Measurements from ENCODE around the gene GABARAPL2. TPM values are rescaled to one million over a fixed set of nuclear protein-coding genes. Genes with fewer than 3 reads are reported as not detected.
A peak's percentile ranks its signal among the peaks of the same experiment; 100 is the strongest.
"Not testable (repeated sequence)": the region's sequence is repeated elsewhere in the genome, so short reads cannot be mapped to it uniquely, and the experiment has no call there.

The GABARAPL2 gene
- total RNA-seq, 2 experiments from 2014 or later: 47.6 TPM

DNA sequence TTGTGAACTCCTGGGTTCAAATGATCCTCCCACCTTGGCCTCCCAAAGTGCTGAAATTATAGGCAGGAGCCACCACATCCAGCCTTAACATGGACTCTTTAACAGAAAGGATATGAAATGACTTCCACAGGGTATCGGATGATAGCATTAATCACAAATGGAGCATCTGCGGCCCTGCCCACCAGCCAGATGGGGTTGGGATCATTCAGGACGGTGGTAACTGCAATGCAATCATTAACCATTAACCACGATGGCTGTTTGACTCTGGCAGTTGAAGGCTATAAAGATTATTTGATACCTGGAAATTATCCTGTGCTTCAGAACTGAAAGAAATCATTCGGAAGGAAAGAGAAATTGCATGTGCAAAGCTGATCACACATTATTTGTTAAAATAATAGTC is 24.9 kb upstream of the GABARAPL2 start:
- Mint-ChIP-seq H3K27ac (no peak overlapping the region), H3K4me1 (peaks cover 3% of the 10 kb centered on the region), H3K27me3 (no peaks in the 10 kb centered on the region), H3K4me3 (no peak overlapping the region), H3K36me3 (no peaks in the 10 kb centered on the region), H3K9me3 (no peaks in the 10 kb centered on the region)
- no peak for DNase-seq

DNA sequence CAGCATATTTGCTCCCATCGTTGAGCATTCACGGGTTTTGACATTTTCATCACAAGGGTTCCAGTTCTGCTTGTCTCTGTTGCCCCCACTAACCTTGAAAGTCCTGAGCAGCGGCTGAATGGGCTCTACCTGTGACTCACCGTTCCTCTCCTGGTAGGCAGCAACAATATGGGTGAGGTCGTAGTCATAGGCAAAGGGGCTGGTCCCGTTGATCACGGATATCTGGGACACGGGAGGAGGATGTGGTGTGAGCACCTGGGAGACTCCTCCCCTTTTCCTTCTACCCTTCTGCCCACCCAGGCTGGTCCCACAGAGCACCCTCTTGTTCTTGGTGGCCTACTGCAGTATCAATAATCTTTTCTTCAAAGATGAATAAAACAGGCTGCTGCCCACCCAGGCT is 23.7 kb upstream of the GABARAPL2 start:
- H3K36me3 Mint-ChIP-seq, DNase-seq, H3K27me3 Mint-ChIP-seq, H3K27ac Mint-ChIP-seq, H3K9me3 Mint-ChIP-seq, H3K4me1 Mint-ChIP-seq, H3K4me3 Mint-ChIP-seq: not testable (repeated sequence)

DNA sequence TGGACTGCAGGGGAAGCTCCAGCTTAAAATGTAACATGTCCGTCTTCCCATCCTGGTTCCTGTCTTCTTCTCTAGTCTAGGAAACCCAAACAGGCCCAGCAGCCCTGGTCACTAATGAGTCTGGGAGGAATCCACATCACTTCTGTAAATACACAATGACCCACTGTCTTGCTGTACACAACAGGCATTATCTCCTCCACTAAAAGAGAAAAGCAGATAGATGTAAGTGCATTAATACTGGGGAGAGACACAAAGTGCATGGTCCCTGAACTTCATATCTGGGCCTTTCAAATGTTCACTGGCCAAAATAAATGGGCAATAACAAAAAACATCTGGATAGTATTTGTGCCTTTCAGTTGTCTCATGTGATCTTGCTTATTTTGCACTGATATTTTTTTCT is 20.3 kb upstream of the GABARAPL2 start:
- H3K36me3 Mint-ChIP-seq, H3K9me3 Mint-ChIP-seq, H3K27ac Mint-ChIP-seq, H3K4me3 Mint-ChIP-seq, H3K27me3 Mint-ChIP-seq, DNase-seq, H3K4me1 Mint-ChIP-seq: not testable (repeated sequence)

- no peak for DNase-seq
- Mint-ChIP-seq H3K9me3 (no peaks in the 10 kb centered on the region), H3K4me1 (no peaks in the 10 kb centered on the region), H3K4me3 (no peak overlapping the region), H3K36me3 (no peaks in the 10 kb centered on the region), H3K27me3 (no peaks in the 10 kb centered on the region), H3K27ac (no peak overlapping the region)
Observed at GRCh38 chr16:75546293-75546692, 19.9 kb upstream of the GABARAPL2 start.

- not testable (repeated sequence) for H3K4me1 Mint-ChIP-seq, H3K27me3 Mint-ChIP-seq, DNase-seq, H3K4me3 Mint-ChIP-seq, H3K27ac Mint-ChIP-seq, H3K9me3 Mint-ChIP-seq, H3K36me3 Mint-ChIP-seq
Observed at GRCh38 chr16:75548456-75548855, 17.7 kb upstream of the GABARAPL2 start.

- Mint-ChIP-seq H3K4me3 (no peak overlapping the region), H3K27ac (no peak overlapping the region), H3K9me3 (no peaks in the 10 kb centered on the region), H3K27me3 (peaks cover 22% of the 10 kb centered on the region), H3K36me3 (no peaks in the 10 kb centered on the region), H3K4me1 (no peaks in the 10 kb centered on the region)
- peak; percentile 31 for DNase-seq
Observed at GRCh38 chr16:75550211-75550662, 15.9 kb upstream of the GABARAPL2 start.

DNA sequence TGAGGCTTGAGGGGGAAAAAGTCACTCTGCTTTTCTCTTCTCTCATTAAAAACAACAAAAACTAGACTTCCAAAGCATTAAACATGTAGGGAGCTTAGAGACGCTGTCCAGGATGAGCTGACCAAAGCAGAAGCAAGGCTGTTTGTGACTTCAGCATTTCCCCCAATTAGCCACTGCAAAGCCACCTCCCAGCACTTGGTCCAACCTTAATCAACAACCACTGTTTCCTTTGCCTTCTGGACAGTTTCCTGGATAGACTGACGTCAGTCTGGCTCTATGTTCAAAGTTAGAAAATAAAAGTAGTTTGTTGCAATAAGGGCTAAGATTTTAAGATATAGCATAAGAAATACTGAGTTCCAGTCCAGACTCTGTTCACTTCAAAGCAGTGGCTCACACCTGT is 13.2 kb upstream of the GABARAPL2 start:
- no peak for DNase-seq
- no peaks in the 10 kb centered on the region for H3K9me3 Mint-ChIP-seq
- H3K27me3 Mint-ChIP-seq: peaks cover 22% of the 10 kb centered on the region
- H3K4me1 Mint-ChIP-seq: peaks cover 4% of the 10 kb centered on the region
- H3K27ac Mint-ChIP-seq: no peak overlapping the region
- no peaks in the 10 kb centered on the region for H3K36me3 Mint-ChIP-seq
- no peak overlapping the region for H3K4me3 Mint-ChIP-seq

DNA sequence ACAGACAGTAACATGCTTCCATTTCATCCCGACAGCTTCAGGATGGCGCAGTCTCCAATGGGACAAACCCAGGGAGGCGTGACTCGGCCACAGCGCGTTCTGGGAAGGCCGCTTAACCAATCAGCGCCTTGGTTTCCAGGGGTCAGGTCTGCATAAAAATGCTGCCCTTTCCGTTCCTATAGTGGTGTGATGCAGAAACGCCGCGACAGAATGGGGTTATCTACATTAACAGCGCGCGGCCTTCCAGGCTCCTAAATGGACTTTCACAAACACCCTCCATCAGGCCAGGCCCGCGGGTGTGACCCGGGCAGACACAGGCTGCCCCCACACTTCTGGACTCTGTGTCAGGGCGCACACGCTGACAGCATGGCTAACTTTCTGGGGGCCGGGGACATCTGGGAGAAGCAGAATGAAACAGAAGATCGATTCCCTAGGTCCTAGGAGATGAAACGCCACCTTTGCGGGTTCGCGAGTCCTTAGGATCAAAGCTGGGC is 10.9 kb upstream of the GABARAPL2 start:
- Mint-ChIP-seq H3K9me3 (no peaks in the 10 kb centered on the region), H3K4me3 (peak overlapping the region; percentile 94), H3K27ac (peak overlapping the region; percentile 86), H3K36me3 (no peaks in the 10 kb centered on the region), H3K27me3 (peaks cover 31% of the 10 kb centered on the region), H3K4me1 (peaks cover 4% of the 10 kb centered on the region)
- peak; percentile 25 for DNase-seq

- Mint-ChIP-seq H3K36me3 (no peaks in the 10 kb centered on the region), H3K9me3 (no peaks in the 10 kb centered on the region), H3K27me3 (peaks cover 34% of the 10 kb centered on the region), H3K4me1 (peaks cover 4% of the 10 kb centered on the region), H3K4me3 (peak within 1 kb of the TSS; percentile 94), H3K27ac (peak within 1 kb of the TSS; percentile 86)
- peak; percentile 97 for DNase-seq
Observed at GRCh38 chr16:75555707-75556430, 10.3 kb upstream of the GABARAPL2 start, which contains the start of gene TMEM231. Gene TMEM231 (minus strand): TSS chr16:75556252. CDS start chr16:75556209, 43 bp downstream.

DNA sequence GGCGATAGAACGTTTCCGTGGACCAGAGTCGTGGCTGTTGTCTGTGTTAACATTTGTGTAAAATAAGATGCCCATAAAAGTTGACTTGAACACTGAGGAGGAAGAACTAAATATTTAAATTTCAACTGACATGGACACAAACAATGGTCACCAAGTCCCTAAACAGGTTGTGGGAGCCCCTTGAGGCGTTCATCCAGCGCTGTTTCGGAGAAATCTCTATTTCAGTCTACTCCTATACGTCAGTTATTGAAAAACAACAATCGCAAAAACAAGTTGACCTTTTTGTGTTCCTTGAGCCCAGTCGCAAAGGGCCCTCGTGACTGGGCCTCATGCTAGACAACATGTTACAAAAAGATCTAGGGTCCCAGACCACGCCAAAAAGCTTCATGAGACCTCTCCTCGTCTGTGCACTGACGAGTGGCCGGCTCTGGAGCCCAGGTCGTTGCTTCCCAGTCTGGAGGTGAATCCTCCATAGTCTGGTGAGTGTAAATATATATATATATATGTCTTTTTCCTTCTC is 9.7 kb upstream of the GABARAPL2 start:
- DNase-seq: no peak
- Mint-ChIP-seq H3K36me3 (no peaks in the 10 kb centered on the region), H3K4me3 (peak overlapping the region; percentile 94), H3K27ac (peak overlapping the region; percentile 73), H3K9me3 (no peaks in the 10 kb centered on the region), H3K4me1 (peaks cover 4% of the 10 kb centered on the region), H3K27me3 (peaks cover 38% of the 10 kb centered on the region)

GRCh38 chr16:75558846-75559401 is 7.3 kb upstream of the GABARAPL2 start:
- H3K27ac Mint-ChIP-seq: no peak overlapping the region
- no peak for DNase-seq
- H3K4me1 Mint-ChIP-seq: peaks cover 4% of the 10 kb centered on the region
- no peaks in the 10 kb centered on the region for H3K9me3 Mint-ChIP-seq
- peaks cover 26% of the 10 kb centered on the region for H3K27me3 Mint-ChIP-seq
- H3K4me3 Mint-ChIP-seq: no peak overlapping the region
- no peaks in the 10 kb centered on the region for H3K36me3 Mint-ChIP-seq

DNA sequence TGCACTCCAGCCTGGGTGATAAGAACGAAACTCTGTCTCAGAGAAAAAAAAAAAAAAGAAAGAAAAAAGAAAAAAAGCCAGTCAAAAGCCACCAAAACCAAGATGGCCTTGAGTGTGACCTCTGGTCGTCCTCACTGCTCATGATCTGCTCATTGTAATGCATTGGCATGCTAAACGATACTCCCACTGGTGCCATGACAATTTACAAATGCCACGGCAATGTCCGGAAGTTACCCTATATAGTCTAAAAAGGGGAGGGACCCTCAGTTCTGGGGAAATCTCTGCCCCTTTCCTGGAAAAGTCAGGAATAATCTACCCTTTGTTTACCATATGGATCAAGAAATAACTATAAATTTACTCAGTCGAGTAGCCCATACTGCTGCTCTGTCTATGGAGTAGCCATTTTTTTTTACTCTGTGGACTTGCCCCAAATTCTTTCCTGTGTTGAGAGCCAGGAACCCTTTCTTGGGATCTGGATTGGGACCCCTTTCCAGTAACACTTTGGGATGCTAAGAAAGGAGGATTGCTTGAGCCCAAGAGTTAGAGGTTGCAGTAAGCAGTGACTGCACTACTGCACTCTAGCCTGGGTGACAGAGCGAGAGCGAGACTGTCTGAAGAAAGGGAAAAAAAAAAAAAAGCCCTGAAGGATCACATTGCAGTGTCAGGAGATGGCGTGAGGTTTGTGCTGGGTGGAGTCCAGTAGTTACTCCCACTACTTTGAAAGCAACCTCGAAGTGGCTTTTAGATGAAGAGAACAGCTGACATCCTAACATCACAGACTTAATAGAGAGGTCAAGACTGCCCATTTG is 6.4 kb upstream of the GABARAPL2 start:
- Mint-ChIP-seq H3K4me1 (peaks cover 5% of the 10 kb centered on the region), H3K36me3 (no peaks in the 10 kb centered on the region), H3K27me3 (peaks cover 17% of the 10 kb centered on the region), H3K4me3 (no peak overlapping the region), H3K27ac (no peak overlapping the region), H3K9me3 (no peaks in the 10 kb centered on the region)
- no peak for DNase-seq

- Mint-ChIP-seq H3K9me3 (no peaks in the 10 kb centered on the region), H3K27ac (peak overlapping the region; percentile 93), H3K4me1 (peaks cover 35% of the 10 kb centered on the region), H3K36me3 (peaks cover 2% of the 10 kb centered on the region), H3K4me3 (peak overlapping the region; percentile 99), H3K27me3 (peaks cover 6% of the 10 kb centered on the region)
- no peak for DNase-seq
Observed at GRCh38 chr16:75565640-75566039, 539 bp upstream of the GABARAPL2 start.

GRCh38 chr16:75566758-75567255 is 628 bp downstream of the GABARAPL2 start:
- peak overlapping the region; percentile 99 for H3K4me3 Mint-ChIP-seq

GRCh38 chr16:75567911-75568310 is 1.7 kb downstream of the GABARAPL2 start:
- no peak overlapping the region for H3K27ac Mint-ChIP-seq
- peaks cover 6% of the 10 kb centered on the region for H3K36me3 Mint-ChIP-seq
- DNase-seq: no peak
- H3K4me1 Mint-ChIP-seq: peaks cover 39% of the 10 kb centered on the region
- H3K27me3 Mint-ChIP-seq: no peaks in the 10 kb centered on the region
- no peaks in the 10 kb centered on the region for H3K9me3 Mint-ChIP-seq
- H3K4me3 Mint-ChIP-seq: peak overlapping the region; percentile 49

More at GRCh38 chr16:75566758-75567255, 628 bp downstream of the GABARAPL2 start:
- H3K4me1 Mint-ChIP-seq: peaks cover 35% of the 10 kb centered on the region
- no peaks in the 10 kb centered on the region for H3K9me3 Mint-ChIP-seq
- peak; percentile 41 for DNase-seq
- H3K27ac Mint-ChIP-seq: peak overlapping the region; percentile 47
- H3K27me3 Mint-ChIP-seq: no peaks in the 10 kb centered on the region
- peaks cover 6% of the 10 kb centered on the region for H3K36me3 Mint-ChIP-seq

Measured in activated naive CD8-positive, alpha-beta T cell treated with anti-CD3 and anti-CD28 coated beads for 36 hours (primary cell).